Naive thymus-derived CD4-positive, alpha-beta T cell (primary cell): ENCODE data around the gene CPAMD8. TPM values are rescaled to one million over a fixed set of nuclear protein-coding genes. Genes with fewer than 3 reads are reported as not detected.
A peak's percentile ranks its signal among the peaks of the same experiment; 100 is the strongest.
"Not testable (repeated sequence)": the region's sequence is repeated elsewhere in the genome, so short reads cannot be mapped to it uniquely, and the experiment has no call there.

Experiments
- ATAC-seq: fragments of 150-1000 bp; cut with Tn5 transposase; 2 replicates; pipeline ENCODE4 v1.10.0; 2021; ENCODE audit warnings: mild to moderate bottlenecking, moderate library complexity
- CTCF ChIA-PET: fragments of 350-600 bp; sonication (Branson Sonifier 250); formaldehyde crosslinking; loops from one replicate; lab custom pipeline; 2021; ENCODE audit warnings: antibody characterized with exemption; lab: Charles Lee
- POLR2A ChIA-PET: fragments of 350-600 bp; sonication (Branson Sonifier 250); formaldehyde crosslinking; loops from one replicate; lab custom pipeline; 2021; ENCODE audit warnings: antibody characterized with exemption, inconsistent platforms; lab: Charles Lee
- DNase-seq, 9 donors: peaks; one replicate each; pipeline versions ENCODE4 v3.0.0 to v3.0.0-alpha.2; 2020 to 2022; ENCODE audit warnings: mixed read lengths in 1 of 9
- H3K27ac ChIP-seq: one replicate; pipeline ENCODE4 v1.7.0; 2013; ENCODE audit warnings: mild to moderate bottlenecking, low read depth, low read length, moderate library complexity
- H3K27me3 ChIP-seq, 2 donors: one replicate each; pipeline ENCODE4 v1.7.0; 2013; ENCODE audit warnings: low read length in 2 of 2, mild to moderate bottlenecking in 2 of 2, moderate library complexity in 2 of 2; ENCODE audit not compliant: control insufficient read depth in 2 of 2, insufficient read depth in 2 of 2
- H3K36me3 ChIP-seq, 3 experiments: 1 replicate in 2 of 3; 2 replicates in 1 of 3; pipeline ENCODE4 v1.7.0; 2013; ENCODE audit warnings: low read length in 3 of 3, mild to moderate bottlenecking in 3 of 3, moderate library complexity in 1 of 3; ENCODE audit not compliant: insufficient read depth in 3 of 3, control insufficient read depth in 2 of 3
- H3K4me1 ChIP-seq, 2 donors: one replicate each; pipeline ENCODE4 v1.7.0; 2013; ENCODE audit warnings: low read length in 2 of 2, mild to moderate bottlenecking in 2 of 2, moderate library complexity in 1 of 2; ENCODE audit not compliant: control insufficient read depth in 2 of 2, insufficient read depth in 2 of 2
- H3K4me3 ChIP-seq: 2 replicates; pipeline ENCODE4 v1.7.0; 2013; ENCODE audit warnings: mild to moderate bottlenecking, low read length
- H3K9me3 ChIP-seq, 3 experiments: 1 replicate in 2 of 3; 2 replicates in 1 of 3; pipeline ENCODE4 v1.7.0; 2013; ENCODE audit warnings: low read length in 3 of 3; ENCODE audit not compliant: control insufficient read depth in 2 of 3
- H3K27ac Mint-ChIP-seq, 9 donors: one replicate each; pipeline ENCODE4 v1.8.0; 2020 to 2022; ENCODE audit warnings: mixed read lengths in 9 of 9, mild to moderate bottlenecking in 8 of 9, moderate library complexity in 5 of 9, inconsistent platforms in 2 of 9
- H3K27me3 Mint-ChIP-seq, 5 donors: one replicate each; pipeline ENCODE4 v1.8.0; 2021 to 2022; ENCODE audit warnings: mixed read lengths in 5 of 5, mild to moderate bottlenecking in 1 of 5
- H3K36me3 Mint-ChIP-seq, 5 donors: one replicate each; pipeline ENCODE4 v1.8.0; 2020 to 2022; ENCODE audit warnings: mixed read lengths in 5 of 5, mild to moderate bottlenecking in 3 of 5, inconsistent platforms in 1 of 5
- H3K4me1 Mint-ChIP-seq, 7 donors: one replicate each; pipeline ENCODE4 v1.8.0; 2020 to 2022; ENCODE audit warnings: mixed read lengths in 7 of 7, mild to moderate bottlenecking in 3 of 7, inconsistent platforms in 1 of 7
- H3K4me3 Mint-ChIP-seq, 10 donors: one replicate each; pipeline ENCODE4 v1.8.0; 2020 to 2022; ENCODE audit warnings: mild to moderate bottlenecking in 10 of 10, mixed read lengths in 10 of 10, moderate library complexity in 6 of 10, inconsistent platforms in 2 of 10
- H3K9me3 Mint-ChIP-seq, 11 donors: one replicate each; pipeline ENCODE4 v1.8.0; 2020 to 2022; ENCODE audit warnings: mixed read lengths in 11 of 11, mild to moderate bottlenecking in 4 of 11, inconsistent platforms in 1 of 11, moderate library complexity in 1 of 11
- intact Hi-C, 2 donors: fragments of 100-400 bp; cut with micrococcal nuclease; formaldehyde crosslinking; loops; one replicate each; pipeline ENCODE4 v1.15.1; 2023
- polyA plus RNA-seq, 2 donors: library from polyadenylated mRNA; unstranded; fragments of 300-500 nt; fragmentation: Illumina TruSeq; gene quantifications; one replicate each; pipeline ENCODE4 v1.2.3, GENCODE V29; 2021
- total RNA-seq, 6 experiments: library from RNA in 5 of 6; stranded (reverse) in 5 of 6; gene quantifications; 1 replicate in 5 of 6; 2 replicates in 1 of 6; pipeline ENCODE4 v1.2.3 and lab custom pipeline; 2021 to 2026

CPAMD8 gene
- total and polyA plus RNA-seq, 7 experiments from 2014 or later = 0.18 to 6.6 (median 2.4) TPM

DNA sequence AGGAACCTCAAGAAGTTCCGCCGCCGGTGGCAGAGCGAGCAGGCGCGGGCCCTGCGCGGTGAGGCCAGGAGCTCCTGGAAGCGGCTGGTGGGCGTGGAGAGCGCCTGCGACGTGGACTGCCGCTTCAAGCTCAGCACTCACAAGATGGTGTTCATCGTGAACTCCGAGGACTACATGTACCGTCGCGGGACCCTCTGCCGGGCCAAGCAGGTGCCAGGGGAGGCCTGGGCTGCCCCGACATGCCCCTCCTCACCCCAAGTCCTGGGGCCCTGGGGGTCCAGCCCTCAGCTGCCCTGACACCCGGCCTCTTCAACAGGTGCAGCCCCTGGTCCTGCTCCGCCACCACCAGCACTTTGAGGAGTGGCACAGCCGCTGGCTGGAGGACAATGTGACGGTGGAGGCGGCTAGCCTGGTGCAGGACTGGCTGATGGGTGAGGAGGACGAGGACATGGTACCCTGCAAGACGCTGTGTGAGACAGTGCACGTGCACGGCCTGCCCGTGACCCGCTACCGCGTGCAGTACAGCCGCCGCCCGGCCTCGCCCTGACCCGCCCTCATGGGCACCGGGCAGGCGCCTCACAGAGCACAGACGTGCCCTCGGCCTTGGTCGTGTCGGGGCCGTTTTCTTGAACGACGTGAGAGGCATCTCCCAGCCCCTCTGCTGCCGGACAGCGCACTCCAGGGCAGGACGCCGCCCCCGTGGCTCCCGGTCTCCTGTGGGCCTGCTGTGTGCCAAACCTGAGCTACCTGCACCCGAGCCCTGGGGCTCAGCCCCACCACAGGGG lies 148.2 kb downstream of the CPAMD8 start:
- H3K4me1 Mint-ChIP-seq = peaks cover 8 to 19% (median 14%) of the 10 kb centered on the region in 7 donors
- Histone ChIP-seq H3K36me3 (peaks cover 0 to 45% (median 9%) of the 10 kb centered on the region in 3 experiments), H3K9me3 (peaks cover 0 to 32% (median 6%) of the 10 kb centered on the region in 3 experiments), H3K27me3 (no peaks in the 10 kb centered on the region), H3K27ac (no peak overlapping the region), H3K4me3 (no peak overlapping the region), H3K4me1 (peaks cover 0 to 6% of the 10 kb centered on the region in 2 donors)
- intact Hi-C loops = no loop called here
- ATAC-seq (no peak), DNase-seq (no peak)
- CTCF ChIA-PET = no interaction called here
- H3K9me3 Mint-ChIP-seq = peaks cover 7 to 33% (median 28%) of the 10 kb centered on the region in 11 donors
- H3K27ac Mint-ChIP-seq = no peak overlapping the region
- H3K36me3 Mint-ChIP-seq = peaks cover 23 to 66% (median 41%) of the 10 kb centered on the region in 5 donors
- H3K4me3 Mint-ChIP-seq = no peak overlapping the region
- POLR2A ChIA-PET = no interaction called here
- H3K27me3 Mint-ChIP-seq = peaks cover 0 to 5% (median 0%) of the 10 kb centered on the region in 5 donors

- peaks cover 8 to 19% (median 14%) of the 10 kb centered on the region in 7 donors for H3K4me1 Mint-ChIP-seq
- POLR2A ChIA-PET = no interaction called here
Observed at GRCh38 chr19:16877581-16877980, 149.0 kb downstream of the CPAMD8 start.

DNA sequence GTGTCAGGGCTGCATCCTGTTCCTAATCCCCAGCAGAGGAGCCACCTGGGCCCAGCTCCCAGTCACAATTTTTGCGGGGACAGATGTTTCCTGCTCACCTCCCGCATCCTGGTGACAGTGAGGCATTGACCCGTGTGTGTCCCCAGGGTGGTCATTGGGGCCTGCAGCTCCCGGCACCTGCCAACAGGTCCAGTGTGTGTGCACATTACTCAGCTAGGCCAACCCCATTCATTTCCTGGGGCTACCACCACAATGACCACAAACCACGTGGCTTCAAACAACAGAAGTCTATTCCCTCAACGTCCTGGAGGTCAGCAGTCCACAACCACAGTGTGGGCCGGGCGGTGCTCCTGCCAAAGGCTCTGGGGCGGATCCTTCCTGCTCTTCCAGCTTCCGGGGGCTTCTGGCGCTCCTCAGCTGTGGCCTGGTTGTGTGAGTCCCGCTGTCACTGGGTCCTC lies 149.7 kb downstream of the CPAMD8 start:
- Mint-ChIP-seq H3K27ac (peak overlapping the region in 2 of 9 donors; percentile 21 to 52), H3K4me3 (no peak overlapping the region), H3K4me1 (peaks cover 8 to 19% (median 14%) of the 10 kb centered on the region in 7 donors), H3K27me3 (no peaks in the 10 kb centered on the region), H3K36me3 (peaks cover 16 to 61% (median 30%) of the 10 kb centered on the region in 5 donors), H3K9me3 (peaks cover under 1 to 21% (median 15%) of the 10 kb centered on the region in 11 donors)
- no peaks in the 10 kb centered on the region for H3K27me3 ChIP-seq
- ChIA-PET CTCF (no interaction called here), POLR2A (no interaction called here)
- intact Hi-C loops = no loop called here
- H3K9me3 ChIP-seq = peaks cover 0 to 18% (median 6%) of the 10 kb centered on the region in 3 experiments
- H3K27ac ChIP-seq = no peak overlapping the region
- H3K36me3 ChIP-seq = peaks cover 0 to 56% (median 9%) of the 10 kb centered on the region in 3 experiments
- peak; percentile 24 for ATAC-seq
- no peak overlapping the region for H3K4me3 ChIP-seq
- DNase-seq = no peak
- H3K4me1 ChIP-seq = peaks cover 0 to 6% of the 10 kb centered on the region in 2 donors

More at GRCh38 chr19:16877581-16877980, 149.0 kb downstream of the CPAMD8 start:
- CTCF ChIA-PET = no interaction called here
- Mint-ChIP-seq H3K27ac (no peak overlapping the region), H3K36me3 (peaks cover 18 to 66% (median 36%) of the 10 kb centered on the region in 5 donors), H3K4me3 (no peak overlapping the region), H3K27me3 (no peaks in the 10 kb centered on the region), H3K9me3 (peaks cover 7 to 26% (median 22%) of the 10 kb centered on the region in 11 donors)
- H3K4me1 ChIP-seq = peaks cover 0 to 6% of the 10 kb centered on the region in 2 donors
- no peaks in the 10 kb centered on the region for H3K27me3 ChIP-seq
- intact Hi-C loops = no loop called here
- no peak for DNase-seq
- no peak for ATAC-seq
- no peak overlapping the region for H3K4me3 ChIP-seq
- H3K9me3 ChIP-seq = peaks cover 0 to 24% (median 6%) of the 10 kb centered on the region in 3 experiments
- H3K27ac ChIP-seq = no peak overlapping the region
- H3K36me3 ChIP-seq = peaks cover 0 to 52% (median 9%) of the 10 kb centered on the region in 3 experiments

- peak overlapping the region in 4 of 9 donors; percentile 54 to 83 (median 72) for H3K27ac Mint-ChIP-seq
- intact Hi-C loops = no loop called here
- Histone ChIP-seq H3K27ac (no peak overlapping the region), H3K27me3 (no peaks in the 10 kb centered on the region), H3K36me3 (peaks cover 4 to 67% (median 9%) of the 10 kb centered on the region in 3 experiments), H3K4me3 (no peak overlapping the region), H3K9me3 (peaks cover 0 to 7% (median under 1%) of the 10 kb centered on the region in 3 experiments), H3K4me1 (peaks cover 0 to 6% of the 10 kb centered on the region in 2 donors)
- DNase-seq (peak in 2 of 9 donors; percentile 20 to 25), ATAC-seq (no peak)
- H3K4me1 Mint-ChIP-seq = peaks cover 8 to 19% (median 14%) of the 10 kb centered on the region in 7 donors
- ChIA-PET POLR2A (no interaction called here), CTCF (no interaction called here)
- H3K36me3 Mint-ChIP-seq = peaks cover 9 to 67% (median 35%) of the 10 kb centered on the region in 5 donors
- peaks cover 0 to 16% (median 7%) of the 10 kb centered on the region in 11 donors for H3K9me3 Mint-ChIP-seq
- no peaks in the 10 kb centered on the region for H3K27me3 Mint-ChIP-seq
- no peak overlapping the region for H3K4me3 Mint-ChIP-seq
Observed at GRCh38 chr19:16875584-16876555, 150.7 kb downstream of the CPAMD8 start.

- H3K9me3 ChIP-seq, H3K27me3 ChIP-seq, ATAC-seq, DNase-seq, POLR2A ChIA-PET, H3K4me3 ChIP-seq, H3K27ac ChIP-seq, intact Hi-C loops, H3K27me3 Mint-ChIP-seq, H3K4me1 ChIP-seq, H3K9me3 Mint-ChIP-seq, CTCF ChIA-PET: not testable (repeated sequence)
- peak overlapping the region in 2 of 10 donors; percentile 2 to 33 for H3K4me3 Mint-ChIP-seq
- H3K4me1 Mint-ChIP-seq = peaks cover 8 to 19% (median 14%) of the 10 kb centered on the region in 7 donors
- peaks cover 4 to 75% (median 8%) of the 10 kb centered on the region in 3 experiments for H3K36me3 ChIP-seq
- H3K36me3 Mint-ChIP-seq = peaks cover 4 to 63% (median 28%) of the 10 kb centered on the region in 5 donors
- H3K27ac Mint-ChIP-seq = peak overlapping the region; percentile 54 to 93 (median 89)
Observed at GRCh38 chr19:16874978-16875299, 151.7 kb downstream of the CPAMD8 start.
